H9 (cell line): ENCODE data around the gene GAREM1. TPM values are rescaled to one million over a fixed set of nuclear protein-coding genes. Genes with fewer than 3 reads are reported as not detected.

Source experiments
- DNase-seq: peaks from one replicate; pipeline ENCODE4 v3.0.0-alpha.2; 2017
- H2AFZ ChIP-seq: one replicate; pipeline ENCODE4 v1.6.1; 2013; ENCODE audit warnings: mild to moderate bottlenecking, low read length, control low read depth, moderate library complexity
- H2AK5ac ChIP-seq: 2 replicates; pipeline ENCODE4 v1.6.1; 2013; ENCODE audit warnings: low read length, control low read depth, mixed read lengths; ENCODE audit not compliant: insufficient read length
- H2BK120ac ChIP-seq: one replicate; pipeline ENCODE4 v1.6.1; 2013; ENCODE audit warnings: low read depth, mild to moderate bottlenecking, low read length, control low read depth, inconsistent platforms; ENCODE audit not compliant: poor library complexity, severe bottlenecking
- H2BK12ac ChIP-seq: 2 replicates; pipeline ENCODE4 v1.6.1; 2013; ENCODE audit warnings: low read length, control low read depth, mixed read lengths, low read depth; ENCODE audit not compliant: insufficient read length
- H2BK15ac ChIP-seq: 2 replicates; pipeline ENCODE4 v1.6.1; 2013; ENCODE audit warnings: low read depth, low read length, control low read depth
- H2BK20ac ChIP-seq: one replicate; pipeline ENCODE4 v1.6.1; 2013; ENCODE audit warnings: low read depth, mild to moderate bottlenecking, low read length, control low read depth, inconsistent platforms; ENCODE audit not compliant: poor library complexity, severe bottlenecking
- H2BK5ac ChIP-seq: 2 replicates; pipeline ENCODE4 v1.6.1; 2013; ENCODE audit warnings: low read length, control low read depth, mixed read lengths; ENCODE audit not compliant: insufficient read length
- H3K14ac ChIP-seq: 2 replicates; pipeline ENCODE4 v1.6.1; 2013; ENCODE audit warnings: low read length, control low read depth; ENCODE audit not compliant: insufficient read depth
- H3K18ac ChIP-seq: 2 replicates; pipeline ENCODE4 v1.6.1; 2013; ENCODE audit warnings: low read depth, mild to moderate bottlenecking, mixed read lengths, low read length, control low read depth; ENCODE audit not compliant: insufficient read length
- H3K23ac ChIP-seq: 2 replicates; pipeline ENCODE4 v1.6.1; 2013; ENCODE audit warnings: low read length, control low read depth, mixed read lengths, low read depth; ENCODE audit not compliant: insufficient read length
- H3K23me2 ChIP-seq: 2 replicates; pipeline ENCODE4 v1.6.1; 2013; ENCODE audit warnings: low read depth, mild to moderate bottlenecking, mixed read lengths, low read length, control low read depth; ENCODE audit not compliant: insufficient read length, poor library complexity, severe bottlenecking
- H3K27ac ChIP-seq: 2 replicates; pipeline ENCODE4 v1.5.1; 2013; ENCODE audit warnings: low read length, control low read depth, mixed read lengths, low read depth; ENCODE audit not compliant: insufficient read length
- H3K27me3 ChIP-seq: 2 replicates; pipeline ENCODE4 v1.6.1; 2013; ENCODE audit warnings: low read length, control low read depth, inconsistent platforms; ENCODE audit not compliant: insufficient read depth
- H3K4ac ChIP-seq: 2 replicates; pipeline ENCODE4 v1.6.1; 2013; ENCODE audit warnings: low read depth, mild to moderate bottlenecking, control low read depth, inconsistent platforms, low read length, moderate library complexity
- H3K4me1 ChIP-seq: 2 replicates; pipeline ENCODE4 v1.6.1; 2013; ENCODE audit warnings: low read length, control low read depth, inconsistent platforms; ENCODE audit not compliant: insufficient read depth
- H3K4me2 ChIP-seq: 2 replicates; pipeline ENCODE4 v1.6.1; 2013; ENCODE audit warnings: low read length, control low read depth, mixed read lengths; ENCODE audit not compliant: insufficient read length, insufficient read depth
- H3K56ac ChIP-seq: 2 replicates; pipeline ENCODE4 v1.6.1; 2013; ENCODE audit warnings: low read depth, mild to moderate bottlenecking, mixed read lengths, low read length, control low read depth; ENCODE audit not compliant: insufficient read length
- H3K79me1 ChIP-seq: 2 replicates; pipeline ENCODE4 v1.6.1; 2013; ENCODE audit warnings: low read depth, mild to moderate bottlenecking, moderate library complexity, low read length, control low read depth, inconsistent platforms; ENCODE audit not compliant: insufficient read depth, poor library complexity, severe bottlenecking
- H3K79me2 ChIP-seq: 2 replicates; pipeline ENCODE4 v1.6.1; 2013; ENCODE audit warnings: low read length, control low read depth, inconsistent platforms; ENCODE audit not compliant: insufficient read depth
- H3K9ac ChIP-seq: 2 replicates; pipeline ENCODE4 v1.6.1; 2013; ENCODE audit warnings: low read length, control low read depth, mixed read lengths; ENCODE audit not compliant: insufficient read length; ENCODE audit errors: extremely low read depth
- H3K9me3 ChIP-seq: one replicate; pipeline ENCODE4 v1.6.1; 2013; ENCODE audit warnings: low read depth, low read length, inconsistent platforms; ENCODE audit not compliant: control insufficient read depth
- H3T11ph ChIP-seq: one replicate; pipeline ENCODE4 v1.6.1; 2013; ENCODE audit warnings: mild to moderate bottlenecking, low read length, control low read depth, inconsistent platforms
- H4K20me1 ChIP-seq: one replicate; pipeline ENCODE4 v1.6.1; 2013; ENCODE audit not compliant: control insufficient read depth, insufficient read length, insufficient read depth
- H4K5ac ChIP-seq: 2 replicates; pipeline ENCODE4 v1.6.1; 2013; ENCODE audit warnings: low read depth, mild to moderate bottlenecking, mixed read lengths, low read length, control low read depth; ENCODE audit not compliant: insufficient read length
- H4K8ac ChIP-seq: replicated peaks from 2 replicates; pipeline ENCODE4 v1.6.1; 2013; ENCODE audit warnings: low read length, control low read depth, mixed read lengths, low read depth; ENCODE audit not compliant: insufficient read length
- H4K91ac ChIP-seq: 2 replicates; pipeline ENCODE4 v1.6.1; 2013; ENCODE audit warnings: low read depth, mild to moderate bottlenecking, moderate library complexity, mixed read lengths, low read length, control low read depth; ENCODE audit not compliant: insufficient read length
- H3K27ac Mint-ChIP-seq, 3 experiments: 2 replicates in 2 of 3; 3 replicates in 1 of 3; pipeline ENCODE4 v1.8.0; 2020 to 2021; ENCODE audit warnings: mixed read lengths in 3 of 3, mild to moderate bottlenecking in 1 of 3, moderate library complexity in 1 of 3
- H3K27me3 Mint-ChIP-seq: 2 replicates; pipeline ENCODE4 v1.8.0; 2021; ENCODE audit warnings: low read depth, mild to moderate bottlenecking, moderate library complexity, mixed read lengths
- H3K36me3 Mint-ChIP-seq, 3 experiments: 2 replicates in 2 of 3; 3 replicates in 1 of 3; pipeline ENCODE4 v1.8.0; 2020 to 2021; ENCODE audit warnings: low read depth in 3 of 3, mixed read lengths in 3 of 3; ENCODE audit not compliant: insufficient read depth in 1 of 3
- H3K4me1 Mint-ChIP-seq, 2 experiments: 2 replicates each; pipeline ENCODE4 v1.8.0; 2020; ENCODE audit warnings: mixed read lengths in 2 of 2
- H3K4me3 Mint-ChIP-seq, 2 experiments: 2 replicates in 1 of 2; 3 replicates in 1 of 2; pipeline ENCODE4 v1.8.0; 2020 to 2021; ENCODE audit warnings: mild to moderate bottlenecking in 2 of 2, mixed read lengths in 2 of 2, moderate library complexity in 1 of 2
- H3K9me3 Mint-ChIP-seq, 2 experiments: 2 replicates in 1 of 2; 3 replicates in 1 of 2; pipeline ENCODE4 v1.8.0; 2020; ENCODE audit warnings: mild to moderate bottlenecking in 2 of 2, mixed read lengths in 2 of 2, moderate library complexity in 1 of 2
- WGBS: extraction: QIAGEN DNeasy Blood & Tissue Kit; methylation state at CpG from one replicate; pipeline ENCODE4 v1.1.7; 2013; ENCODE audit warnings: missing lambda C conversion rate, low lambda C conversion rate, mixed read lengths; ENCODE audit not compliant: insufficient read length; ENCODE audit errors: extremely low coverage; 5-methylcytosine and 5-hydroxymethylcytosine counted together
- total RNA-seq: library from RNA; stranded (reverse); gene quantifications from 2 replicates; pipeline ENCODE4 v1.2.1, GENCODE V29; 2021
- TF ChIP-seq, protein P1 (sequence below): fragments of 200-600 bp; sonication (generic); conservative IDR thresholded peaks from 3 replicates; pipeline ENCODE4 v1.8.0; 2021; ENCODE audit warnings: antibody characterized with exemption, mild to moderate bottlenecking

The GAREM1 gene
- total RNA-seq, 1 experiment from 2014 or later, result 4.4 TPM

DNA sequence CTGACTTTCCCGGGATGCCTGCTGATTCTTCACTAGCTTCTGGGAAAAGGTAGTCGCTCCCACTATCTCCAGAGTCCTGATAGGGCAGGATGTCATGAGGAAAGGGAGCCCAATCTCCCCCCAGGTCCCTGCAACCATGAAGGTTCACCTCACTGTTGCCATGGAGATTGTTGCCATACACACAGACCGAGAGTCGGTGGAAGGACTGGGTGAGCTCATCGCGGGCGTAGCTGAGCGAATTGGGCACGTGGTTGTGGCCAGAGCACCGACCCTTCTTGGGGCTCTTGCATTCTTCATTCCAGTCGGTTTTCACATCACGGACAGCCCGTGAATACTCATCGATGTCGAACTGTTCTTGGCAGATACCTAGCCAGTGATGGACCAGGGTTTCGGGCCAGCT lies 183.4 kb downstream of the GAREM1 start:
- TF ChIP-seq, protein P1, sequence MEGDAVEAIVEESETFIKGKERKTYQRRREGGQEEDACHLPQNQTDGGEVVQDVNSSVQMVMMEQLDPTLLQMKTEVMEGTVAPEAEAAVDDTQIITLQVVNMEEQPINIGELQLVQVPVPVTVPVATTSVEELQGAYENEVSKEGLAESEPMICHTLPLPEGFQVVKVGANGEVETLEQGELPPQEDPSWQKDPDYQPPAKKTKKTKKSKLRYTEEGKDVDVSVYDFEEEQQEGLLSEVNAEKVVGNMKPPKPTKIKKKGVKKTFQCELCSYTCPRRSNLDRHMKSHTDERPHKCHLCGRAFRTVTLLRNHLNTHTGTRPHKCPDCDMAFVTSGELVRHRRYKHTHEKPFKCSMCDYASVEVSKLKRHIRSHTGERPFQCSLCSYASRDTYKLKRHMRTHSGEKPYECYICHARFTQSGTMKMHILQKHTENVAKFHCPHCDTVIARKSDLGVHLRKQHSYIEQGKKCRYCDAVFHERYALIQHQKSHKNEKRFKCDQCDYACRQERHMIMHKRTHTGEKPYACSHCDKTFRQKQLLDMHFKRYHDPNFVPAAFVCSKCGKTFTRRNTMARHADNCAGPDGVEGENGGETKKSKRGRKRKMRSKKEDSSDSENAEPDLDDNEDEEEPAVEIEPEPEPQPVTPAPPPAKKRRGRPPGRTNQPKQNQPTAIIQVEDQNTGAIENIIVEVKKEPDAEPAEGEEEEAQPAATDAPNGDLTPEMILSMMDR, result no peak
- no peak overlapping the region for H3K4me3 Mint-ChIP-seq
- peaks cover 0 to 14% of the 10 kb centered on the region in 2 experiments; a peak in 2 of 4 replicates for H3K4me1 Mint-ChIP-seq
- H3K27ac ChIP-seq, result no peak overlapping the region
- no peaks in the 10 kb centered on the region; a peak in 1 of 5 replicates for H3K9me3 Mint-ChIP-seq
- H3K4me2 ChIP-seq, result no peak overlapping the region
- H4K5ac ChIP-seq, result no peak overlapping the region
- no peak overlapping the region for H3K4ac ChIP-seq
- H2BK120ac ChIP-seq, result no peak overlapping the region
- no peaks in the 10 kb centered on the region for H3K79me2 ChIP-seq
- WGBS, result no CpG with 5 or more reads among the region's 16 CpGs
- H2AFZ ChIP-seq, result no peak overlapping the region
- H3K23me2 ChIP-seq, result no peaks in the 10 kb centered on the region
- no peaks in the 10 kb centered on the region for H3K79me1 ChIP-seq
- H3K27me3 ChIP-seq, result no peaks in the 10 kb centered on the region
- no peak overlapping the region for H2BK5ac ChIP-seq
- no peak overlapping the region for H2BK12ac ChIP-seq
- no peak overlapping the region for H3T11ph ChIP-seq
- no peak overlapping the region for H3K14ac ChIP-seq
- H3K9ac ChIP-seq, result no peak overlapping the region
- H4K91ac ChIP-seq, result no peak overlapping the region
- H4K8ac ChIP-seq, result no peak overlapping the region
- H3K27ac Mint-ChIP-seq, result peak overlapping the region in 1 of 3 experiments; percentile 53; a peak in 1 of 7 replicates
- H3K36me3 Mint-ChIP-seq, result peaks cover 0 to 4% (median 2%) of the 10 kb centered on the region in 3 experiments; a peak in 4 of 7 replicates
- H3K9me3 ChIP-seq, result no peaks in the 10 kb centered on the region
- H2BK20ac ChIP-seq, result no peak overlapping the region
- no peak for DNase-seq
- no peaks in the 10 kb centered on the region for H3K27me3 Mint-ChIP-seq
- H2AK5ac ChIP-seq, result no peak overlapping the region
- no peaks in the 10 kb centered on the region for H4K20me1 ChIP-seq
- H3K23ac ChIP-seq, result no peak overlapping the region
- no peak overlapping the region for H3K56ac ChIP-seq
- no peak overlapping the region for H3K18ac ChIP-seq
- H2BK15ac ChIP-seq, result no peak overlapping the region
- H3K4me1 ChIP-seq, result no peaks in the 10 kb centered on the region
